GM19467 (cell line): ENCODE results near the gene VPS52.

Experiments
- ATAC-seq: cut with Tn5 transposase; IDR thresholded peaks from one replicate; pipeline ENCODE4 v1.9.1; 2021; ENCODE audit warnings: mild to moderate bottlenecking, moderate library complexity; ENCODE audit not compliant: unreplicated experiment

Gene VPS52

GRCh38 chr6:33271468-33272274 is at the start of gene VPS52, which contains the start of gene RPS18:
Gene VPS52, minus strand, starts transcription at chr6:33271876. Its CDS starts 201 bp downstream, at chr6:33271675.
Gene RPS18, plus strand, starts transcription at chr6:33272075. Its CDS starts 45 bp downstream, at chr6:33272120.
- ATAC-seq: peak; percentile 79

DNA sequence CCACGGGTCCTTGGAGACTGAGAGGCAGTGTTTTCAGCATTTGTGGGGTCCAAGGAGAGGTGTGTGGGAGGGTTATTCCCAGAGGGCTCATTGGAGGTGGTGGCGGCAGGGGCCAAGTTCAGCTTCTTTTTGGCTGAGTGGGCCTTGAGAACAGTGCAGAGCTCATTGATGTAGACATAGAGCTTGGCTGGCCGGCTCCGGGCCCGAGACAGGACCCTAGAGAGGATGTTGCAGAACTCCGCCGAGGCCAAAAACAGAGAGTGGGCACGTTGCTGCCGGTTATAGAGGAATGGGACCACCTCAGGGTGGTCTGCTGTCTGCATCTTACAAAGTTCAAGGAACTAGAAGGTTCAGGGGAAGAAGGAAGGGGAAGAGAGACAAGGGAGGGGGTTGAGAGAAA is 49.6 kb upstream of the VPS52 start:
- no peak for ATAC-seq

- ATAC-seq: no peak
Observed at GRCh38 chr6:33320315-33321181, 48.9 kb upstream of the VPS52 start.

- ATAC-seq: no peak
Observed at GRCh38 chr6:33319939-33320314, 48.3 kb upstream of the VPS52 start.

GRCh38 chr6:33318426-33319073 is 46.9 kb upstream of the VPS52 start:
- no peak for ATAC-seq

- ATAC-seq: peak; percentile 44
Observed at GRCh38 chr6:33317669-33318425, 46.2 kb upstream of the VPS52 start, which contains the start of gene ZBTB22. Gene ZBTB22, minus strand, starts transcription at chr6:33317744. Its CDS starts 828 bp downstream, at chr6:33316916.

GRCh38 chr6:33317419-33317668 is 45.7 kb upstream of the VPS52 start:
- ATAC-seq: no peak

DNA sequence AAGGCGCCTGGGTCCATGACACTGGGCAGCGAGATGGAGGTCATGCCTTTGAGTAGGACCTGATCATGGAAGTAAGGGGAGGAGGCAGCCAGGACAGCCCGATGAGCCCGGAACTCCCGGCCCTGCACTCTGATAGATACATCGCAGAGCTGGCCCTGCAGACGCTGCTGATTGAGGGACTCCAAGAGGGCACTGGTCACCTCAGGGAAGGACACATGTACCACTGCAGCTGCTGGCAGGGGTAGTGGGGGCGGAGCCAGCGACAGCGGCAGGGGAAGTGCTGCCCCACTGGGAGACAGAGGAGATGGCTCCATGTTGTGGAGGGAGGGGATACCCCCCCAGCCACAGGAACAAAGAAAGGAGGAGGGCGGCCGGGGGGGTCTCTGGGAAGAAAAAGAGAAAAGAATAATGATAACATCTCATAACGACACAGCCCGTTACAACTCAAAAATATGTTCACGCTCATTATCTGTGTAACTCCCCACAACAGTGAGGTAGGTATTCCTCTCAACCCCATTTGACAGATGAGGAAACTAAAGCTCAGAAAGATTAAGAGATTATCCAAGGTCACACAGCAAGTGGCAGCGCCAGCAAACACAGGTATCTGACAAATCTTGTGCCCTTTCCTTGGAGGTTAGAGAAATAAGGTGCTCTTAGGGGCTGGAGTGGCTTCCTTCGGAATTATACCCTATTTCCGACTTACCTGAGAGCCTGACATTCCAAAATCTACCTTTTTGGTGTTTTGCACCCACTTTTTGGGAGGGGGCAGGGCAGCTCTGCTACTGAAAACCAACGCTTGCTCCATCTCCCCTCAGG is 45.1 kb upstream of the VPS52 start:
- no peak for ATAC-seq

- ATAC-seq: no peak
Observed at GRCh38 chr6:33315793-33316602, 44.3 kb upstream of the VPS52 start.

- no peak for ATAC-seq
Observed at GRCh38 chr6:33314943-33315792, 43.5 kb upstream of the VPS52 start.

DNA sequence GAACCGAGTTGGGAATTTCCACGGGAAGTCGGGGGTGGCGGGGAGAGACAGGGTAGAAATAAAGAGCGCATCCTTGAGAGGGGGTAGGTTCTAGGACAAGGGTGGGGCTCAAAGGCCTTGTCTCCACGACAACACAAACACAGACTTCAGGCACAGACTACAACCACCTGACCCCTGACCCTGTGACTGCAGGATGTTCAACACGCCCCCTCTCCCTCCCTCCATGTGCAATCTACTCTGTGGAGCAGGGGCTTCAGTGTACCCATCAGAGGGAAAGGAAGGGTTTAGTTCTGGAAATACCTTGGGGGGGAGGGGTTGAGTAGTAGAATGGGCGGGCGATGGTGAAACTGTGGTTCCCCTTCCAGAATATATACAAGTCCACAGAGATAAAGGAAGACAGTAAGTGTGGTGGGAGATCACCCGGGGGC is 42.9 kb upstream of the VPS52 start:
- ATAC-seq: no peak

DNA sequence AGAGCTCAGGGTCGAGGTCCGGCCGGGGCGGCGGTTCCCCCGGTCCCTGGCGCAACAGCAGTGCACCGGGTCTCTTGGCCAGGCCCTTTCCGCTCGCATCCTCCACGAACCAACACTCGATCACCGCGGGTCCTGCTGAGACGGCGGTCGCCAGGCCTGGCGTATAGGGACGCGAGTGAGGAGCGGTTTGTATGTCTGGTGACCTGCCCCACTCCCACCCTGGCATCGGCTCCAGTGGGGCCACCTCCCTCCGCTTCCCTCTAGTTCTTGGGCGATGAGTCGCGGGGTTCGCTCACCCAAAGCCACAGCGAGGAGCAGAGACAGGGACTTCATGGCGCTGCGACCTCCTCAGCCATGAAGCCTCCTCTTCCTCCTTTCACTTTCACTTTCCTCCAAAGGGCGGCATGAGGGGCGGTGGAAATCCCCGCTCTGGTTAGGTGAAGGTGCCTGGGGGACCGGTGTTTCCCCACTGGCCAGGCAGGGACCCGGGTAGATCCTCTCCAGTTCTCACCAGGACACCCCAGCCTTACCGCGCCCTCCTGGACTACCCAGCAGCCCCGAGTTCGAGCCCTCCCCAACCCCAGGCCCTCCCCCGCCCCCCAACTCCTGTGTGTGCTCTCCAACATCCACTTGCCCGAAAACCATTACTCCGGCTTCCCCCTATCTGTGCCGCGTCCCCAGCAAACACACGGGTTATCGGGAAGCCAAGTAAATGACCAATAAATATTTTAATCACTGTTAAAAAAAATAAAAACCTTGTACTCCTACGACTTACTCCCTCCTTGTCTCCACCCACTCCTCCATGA is 42.2 kb upstream of the VPS52 start, which contains the start of gene TAPBP:
Gene TAPBP (minus strand): TSS at position 370 of the 806 bp plus-strand sequence. CDS start 37 bp downstream, at position 333.
- peak; percentile 34 for ATAC-seq

GRCh38 chr6:33313105-33313708 is 41.5 kb upstream of the VPS52 start:
- peak; percentile 1 for ATAC-seq

DNA sequence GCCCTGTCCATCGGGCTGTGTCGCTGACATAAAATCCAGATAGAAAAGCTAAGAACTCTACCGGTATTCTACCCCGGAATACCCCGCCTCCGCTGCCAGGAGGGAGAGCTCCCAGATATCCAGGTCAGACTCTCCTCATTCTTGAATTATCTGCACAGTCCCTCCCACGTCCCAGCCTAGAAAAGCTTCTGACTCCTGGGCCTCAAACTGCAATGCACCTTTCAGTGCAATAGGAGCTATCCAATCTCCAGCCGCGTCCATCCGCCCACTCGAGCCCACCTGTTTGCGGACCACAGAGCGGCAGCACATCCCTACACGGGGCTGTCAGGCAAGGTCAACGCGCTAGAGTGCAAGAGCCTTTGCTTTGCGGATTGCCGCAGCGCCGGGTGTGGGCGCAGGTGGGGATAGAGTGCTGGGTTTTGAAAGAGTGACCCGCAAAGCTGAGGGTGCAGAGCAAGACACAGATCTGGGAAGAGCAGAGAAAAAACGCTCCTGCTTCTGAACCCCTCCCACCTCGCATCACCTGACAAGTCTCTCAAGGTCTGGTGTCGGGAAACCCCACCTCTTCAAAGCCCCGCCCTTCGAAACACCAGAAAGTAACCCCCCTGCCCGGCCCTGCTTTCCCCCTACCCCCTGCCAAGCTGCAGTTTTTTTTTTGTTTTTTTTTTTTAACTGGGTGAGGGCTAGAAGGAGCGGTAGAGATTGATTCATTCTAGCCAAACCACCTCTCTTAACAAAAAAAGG is 40.9 kb upstream of the VPS52 start:
- ATAC-seq: no peak

DNA sequence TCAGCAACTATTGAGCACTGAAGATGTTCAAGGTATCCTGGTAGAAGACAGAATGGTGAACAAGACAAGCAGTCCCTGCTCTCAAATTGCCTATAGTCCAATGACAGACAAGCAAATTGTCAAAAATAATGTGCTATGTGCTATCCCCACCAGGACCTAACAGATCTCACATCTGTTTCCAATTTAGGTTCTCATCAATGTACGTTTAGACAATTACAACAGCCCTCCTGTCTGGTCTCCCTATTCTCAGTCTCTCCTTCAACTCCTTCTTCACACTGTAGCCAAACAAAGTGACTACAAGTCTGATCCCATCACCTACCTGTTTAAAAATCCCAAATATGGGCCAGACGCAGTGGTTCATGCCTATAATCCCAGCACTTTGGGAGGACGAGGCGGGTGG is 34.7 kb upstream of the VPS52 start:
- ATAC-seq: no peak

GRCh38 chr6:33305052-33305451 is 33.4 kb upstream of the VPS52 start:
- ATAC-seq: no peak
